Endothelial cell of umbilical vein (primary cell): Measurements from ENCODE around the gene MAN2B1.
"Not testable (repeated sequence)": the region's sequence is repeated elsewhere in the genome, so short reads cannot be mapped to it uniquely, and the experiment has no call there.

Experiments
- CTCF ChIP-seq, 2 donors: IDR thresholded peaks; 1 replicate in 1 of 2; 2 replicates in 1 of 2; pipeline ENCODE4 v1.5.1; 2011; ENCODE audit warnings: low read length in 2 of 2, mild to moderate bottlenecking in 2 of 2, moderate library complexity in 2 of 2, control low read depth in 1 of 2, inconsistent platforms in 1 of 2, low read depth in 1 of 2; ENCODE audit not compliant: insufficient read depth in 1 of 2; ENCODE audit errors: extremely low read depth in 1 of 2
- EZH2 ChIP-seq: IDR thresholded peaks from 2 replicates; pipeline ENCODE4 v1.6.1; 2012; ENCODE audit warnings: borderline replicate concordance, low read depth, mild to moderate bottlenecking, moderate library complexity, low read length, inconsistent platforms; ENCODE audit not compliant: severe bottlenecking
- MYC ChIP-seq: IDR thresholded peaks from one replicate; pipeline ENCODE4 v1.6.1; 2011; ENCODE audit warnings: mild to moderate bottlenecking, low read depth, low read length
- POLR2A ChIP-seq: IDR thresholded peaks from 2 replicates; pipeline ENCODE4 v1.6.1; 2012; ENCODE audit warnings: low read depth, mild to moderate bottlenecking, control low read depth, low read length
- POLR2AphosphoS5 ChIP-seq: IDR thresholded peaks from 2 replicates; pipeline ENCODE4 v1.6.1; 2012; ENCODE audit warnings: low read depth, mild to moderate bottlenecking, control low read depth, low read length, moderate library complexity; ENCODE audit not compliant: insufficient read depth

- TF ChIP-seq POLR2AphosphoS5; CTCF (IDR thresholded peaks at IDR 0.05; ENCODE audit: extremely low read depth in 1 of 2, insufficient read depth in 1 of 2, low read depth in 1 of 2, low read length in 2 of 2); POLR2A; EZH2; MYC: not testable (repeated sequence)
These were observed 11.5 kb upstream of the MAN2B1 start for GRCh38 chr19:12678039-12678438.
